ENCODE results near the gene SMYD1.

SMYD1 gene

DNA sequence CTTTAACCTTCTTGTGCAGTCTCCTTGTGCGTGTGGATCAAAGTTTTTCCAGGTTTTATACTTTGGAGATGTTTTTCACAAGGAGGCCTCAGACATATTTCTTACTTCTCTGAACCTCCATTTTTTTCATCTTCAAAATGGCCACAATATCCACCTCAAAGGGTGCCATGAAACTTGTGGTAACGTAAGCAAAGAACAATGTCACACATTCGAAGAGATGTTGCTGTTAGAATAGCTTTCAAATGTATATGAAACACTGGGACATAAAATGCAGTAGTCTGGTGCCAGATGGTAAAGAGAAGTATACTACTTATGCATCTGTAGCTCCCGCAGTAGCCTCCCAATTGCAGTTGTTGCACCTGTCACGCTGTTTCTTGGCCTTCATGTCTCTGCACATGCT is 9.4 kb upstream of the SMYD1 start:
- H3K27me3 ChIP-seq (ENCODE audit: control insufficient read depth, insufficient read depth, low read length) = no peaks in the 10 kb centered on the region
- no peaks in the 10 kb centered on the region for H3K36me3 ChIP-seq (ENCODE audit: control insufficient read depth, low read depth, low read length)
- H3K4me3 ChIP-seq (ENCODE audit: low read length) = no peak overlapping the region
- H3K4me1 ChIP-seq (ENCODE audit: control insufficient read depth, low read depth, low read length) = peaks cover 11% of the 10 kb centered on the region
- H3K27ac ChIP-seq (ENCODE audit: low read length) = no peak overlapping the region
- no peaks in the 10 kb centered on the region for H3K9me3 ChIP-seq (ENCODE audit: control insufficient read depth, low read depth, low read length)
- no peak overlapping the region for H3K9ac ChIP-seq (ENCODE audit: low read length)

DNA sequence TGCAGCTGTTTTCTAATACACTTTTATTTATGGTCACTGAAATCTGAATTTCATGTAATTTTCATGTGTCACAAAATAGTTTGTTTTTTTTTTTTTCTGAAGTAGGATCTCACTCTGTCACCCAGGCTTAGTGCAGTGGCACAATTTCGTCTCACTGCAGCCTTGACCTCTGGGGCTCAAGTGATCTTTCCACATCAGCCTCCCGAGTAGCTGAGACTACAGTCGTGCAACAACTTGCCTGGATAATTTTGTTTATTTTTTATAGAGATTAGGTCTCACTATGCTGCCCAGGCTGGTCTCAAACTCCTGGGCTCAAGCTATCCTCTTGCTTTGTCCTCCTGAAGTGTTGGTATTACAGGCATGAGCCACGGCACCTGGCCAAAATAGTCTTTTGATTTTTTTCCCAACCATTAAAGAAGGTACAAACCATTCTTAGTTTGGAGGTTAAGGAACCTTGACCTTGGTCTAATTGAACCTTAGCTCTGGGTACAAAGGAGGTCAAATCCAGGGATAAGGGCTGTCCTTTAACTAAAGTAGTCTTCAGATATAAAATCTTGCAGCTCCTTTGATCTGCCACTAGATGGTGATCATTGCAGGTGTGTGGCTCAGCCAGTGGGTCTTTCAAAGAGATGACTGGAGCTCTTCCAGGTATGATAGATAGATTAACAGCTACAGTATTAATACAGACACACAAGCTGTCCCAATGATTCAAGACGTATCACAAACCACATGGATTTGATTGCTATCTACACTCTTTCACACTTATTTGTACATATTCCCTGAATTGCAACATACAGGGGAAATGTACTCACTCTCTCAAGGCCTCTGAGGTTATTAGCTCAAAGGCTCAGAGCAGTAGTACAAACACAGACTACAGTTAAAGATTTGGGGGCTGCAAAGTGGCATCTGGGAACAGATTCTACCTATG is 7.4 kb upstream of the SMYD1 start:
- no peaks in the 10 kb centered on the region for H3K9me3 ChIP-seq (ENCODE audit: control insufficient read depth, low read depth, low read length)
- no peak overlapping the region for H3K4me3 ChIP-seq (ENCODE audit: low read length)
- H3K27ac ChIP-seq (ENCODE audit: low read length) = no peak overlapping the region
- H3K9ac ChIP-seq (ENCODE audit: low read length) = no peak overlapping the region
- no peaks in the 10 kb centered on the region for H3K27me3 ChIP-seq (ENCODE audit: control insufficient read depth, insufficient read depth, low read length)
- H3K36me3 ChIP-seq (ENCODE audit: control insufficient read depth, low read depth, low read length) = no peaks in the 10 kb centered on the region
- H3K4me1 ChIP-seq (ENCODE audit: control insufficient read depth, low read depth, low read length) = no peaks in the 10 kb centered on the region

DNA sequence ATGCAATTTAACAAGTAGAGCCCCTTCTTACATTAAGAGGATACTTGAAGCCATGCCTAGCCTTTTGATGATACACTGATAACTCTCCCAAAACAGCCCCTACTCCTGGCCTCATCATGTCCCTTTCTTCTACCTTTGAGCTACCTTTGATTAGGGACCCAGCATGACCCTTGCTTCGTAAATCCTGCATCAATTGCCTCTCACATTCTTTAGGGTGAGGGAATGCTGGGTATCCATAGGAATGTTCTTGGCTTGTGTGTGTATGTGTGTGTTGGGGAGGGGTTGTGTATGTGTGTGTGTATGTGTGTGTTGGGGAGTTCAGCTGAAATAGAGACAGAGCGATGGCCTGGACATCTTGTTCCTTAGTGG is 6.7 kb upstream of the SMYD1 start:
- H3K27ac ChIP-seq (ENCODE audit: low read length) = no peak overlapping the region
- H3K4me3 ChIP-seq (ENCODE audit: low read length) = no peak overlapping the region
- no peaks in the 10 kb centered on the region for H3K9me3 ChIP-seq (ENCODE audit: control insufficient read depth, low read depth, low read length)
- H3K27me3 ChIP-seq (ENCODE audit: control insufficient read depth, insufficient read depth, low read length) = no peaks in the 10 kb centered on the region
- no peaks in the 10 kb centered on the region for H3K4me1 ChIP-seq (ENCODE audit: control insufficient read depth, low read depth, low read length)
- H3K9ac ChIP-seq (ENCODE audit: low read length) = no peak overlapping the region
- H3K36me3 ChIP-seq (ENCODE audit: control insufficient read depth, low read depth, low read length) = no peaks in the 10 kb centered on the region

DNA sequence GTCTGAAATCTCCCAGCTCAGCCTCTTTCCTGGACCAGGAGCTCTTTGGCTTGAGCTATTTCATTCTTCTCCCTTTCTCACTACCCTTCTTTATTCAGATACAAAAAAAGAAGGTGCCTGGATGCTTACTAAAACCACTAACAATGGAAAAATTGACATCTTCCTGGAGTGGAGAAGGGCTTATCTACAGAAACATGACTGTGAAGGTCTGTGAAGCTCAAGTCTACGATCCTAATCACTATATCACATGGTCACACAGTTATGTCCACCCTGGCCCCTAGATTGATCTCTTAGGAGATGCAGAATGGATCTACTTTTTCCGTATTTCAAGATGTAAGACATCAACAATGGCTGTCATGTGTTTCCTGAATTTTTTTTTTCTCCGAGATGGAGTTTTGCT is 6.3 kb upstream of the SMYD1 start:
- H3K4me1 ChIP-seq (ENCODE audit: control insufficient read depth, low read depth, low read length) = no peaks in the 10 kb centered on the region
- no peaks in the 10 kb centered on the region for H3K27me3 ChIP-seq (ENCODE audit: control insufficient read depth, insufficient read depth, low read length)
- no peaks in the 10 kb centered on the region for H3K9me3 ChIP-seq (ENCODE audit: control insufficient read depth, low read depth, low read length)
- no peaks in the 10 kb centered on the region for H3K36me3 ChIP-seq (ENCODE audit: control insufficient read depth, low read depth, low read length)
- no peak overlapping the region for H3K27ac ChIP-seq (ENCODE audit: low read length)
- H3K9ac ChIP-seq (ENCODE audit: low read length) = no peak overlapping the region
- H3K4me3 ChIP-seq (ENCODE audit: low read length) = no peak overlapping the region

DNA sequence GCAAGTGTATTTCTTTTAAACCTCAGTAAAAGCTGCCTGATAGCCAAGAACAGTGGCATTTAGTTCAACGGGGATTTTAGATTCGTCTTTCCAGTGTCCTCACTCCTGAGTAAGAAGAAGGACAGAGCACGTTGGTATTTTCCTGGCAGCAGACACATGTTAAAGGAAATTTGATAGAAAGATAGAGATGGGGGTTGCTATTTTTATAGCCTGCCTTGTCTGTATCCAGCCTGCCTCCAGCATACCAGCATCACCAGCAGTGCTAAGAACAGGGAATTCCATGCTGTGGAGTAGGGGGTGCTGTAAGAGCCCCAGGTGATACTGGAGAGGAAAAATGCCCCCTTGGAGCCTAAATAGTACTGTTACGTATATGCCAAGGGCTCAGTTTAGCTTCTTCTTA is 1.1 kb upstream of the SMYD1 start:
- Histone ChIP-seq H3K27ac (ENCODE audit: low read length) (no peak overlapping the region), H3K9me3 (ENCODE audit: control insufficient read depth, low read depth, low read length) (no peaks in the 10 kb centered on the region), H3K27me3 (ENCODE audit: control insufficient read depth, insufficient read depth, low read length) (no peaks in the 10 kb centered on the region), H3K36me3 (ENCODE audit: control insufficient read depth, low read depth, low read length) (no peaks in the 10 kb centered on the region), H3K4me1 (ENCODE audit: control insufficient read depth, low read depth, low read length) (peaks cover 6% of the 10 kb centered on the region), H3K9ac (ENCODE audit: low read length) (no peak overlapping the region), H3K4me3 (ENCODE audit: low read length) (no peak overlapping the region)

DNA sequence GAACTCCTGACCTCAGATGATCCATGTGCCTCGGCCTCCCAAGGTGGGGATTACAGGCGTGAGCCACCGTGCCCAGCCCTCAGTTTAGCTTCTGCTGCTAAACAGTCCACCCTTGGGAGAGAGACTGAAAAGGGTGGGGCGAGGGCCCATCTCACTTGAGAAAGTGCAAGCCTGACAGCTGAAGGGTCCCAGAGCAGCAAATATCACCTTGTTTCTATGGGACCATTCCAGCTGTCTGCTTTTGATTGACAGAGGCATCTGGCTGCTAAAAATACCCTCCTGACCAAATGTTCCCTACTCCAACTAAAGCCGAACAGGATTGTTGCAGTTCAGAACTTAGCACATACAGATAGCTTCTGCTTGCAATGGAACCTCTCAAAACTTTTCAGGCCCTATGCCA is 436 bp upstream of the SMYD1 start:
- H3K9me3 ChIP-seq (ENCODE audit: control insufficient read depth, low read depth, low read length) = no peaks in the 10 kb centered on the region
- H3K36me3 ChIP-seq (ENCODE audit: control insufficient read depth, low read depth, low read length) = no peaks in the 10 kb centered on the region
- H3K9ac ChIP-seq (ENCODE audit: low read length) = no peak overlapping the region
- H3K27me3 ChIP-seq (ENCODE audit: control insufficient read depth, insufficient read depth, low read length) = no peaks in the 10 kb centered on the region
- no peak overlapping the region for H3K27ac ChIP-seq (ENCODE audit: low read length)
- H3K4me3 ChIP-seq (ENCODE audit: low read length) = no peak overlapping the region
- peaks cover 6% of the 10 kb centered on the region for H3K4me1 ChIP-seq (ENCODE audit: control insufficient read depth, low read depth, low read length)

DNA sequence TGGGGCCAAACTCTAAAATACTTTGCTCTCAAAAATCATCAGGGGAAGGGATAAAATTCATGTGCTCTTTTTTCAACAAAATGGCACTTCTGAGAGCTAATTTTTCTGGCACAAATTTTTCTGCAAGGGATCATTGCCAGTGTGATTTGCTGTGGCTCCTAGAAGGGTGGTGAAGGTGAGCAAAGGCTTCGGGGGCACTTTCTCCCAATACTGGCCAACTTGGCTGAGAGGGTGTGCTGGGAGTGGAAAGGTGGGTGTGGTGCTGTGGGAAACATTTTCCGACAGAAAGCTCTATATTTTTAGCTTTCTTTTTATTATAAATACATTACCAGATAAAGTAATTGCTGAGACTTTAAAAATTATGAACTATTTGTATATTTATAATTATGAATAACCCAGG is 419 bp downstream of the SMYD1 start:
- Histone ChIP-seq H3K36me3 (ENCODE audit: control insufficient read depth, low read depth, low read length) (no peaks in the 10 kb centered on the region), H3K9me3 (ENCODE audit: control insufficient read depth, low read depth, low read length) (no peaks in the 10 kb centered on the region), H3K9ac (ENCODE audit: low read length) (no peak overlapping the region), H3K4me3 (ENCODE audit: low read length) (no peak overlapping the region), H3K27me3 (ENCODE audit: control insufficient read depth, insufficient read depth, low read length) (no peaks in the 10 kb centered on the region), H3K27ac (ENCODE audit: low read length) (no peak overlapping the region), H3K4me1 (ENCODE audit: control insufficient read depth, low read depth, low read length) (peaks cover 6% of the 10 kb centered on the region)

DNA sequence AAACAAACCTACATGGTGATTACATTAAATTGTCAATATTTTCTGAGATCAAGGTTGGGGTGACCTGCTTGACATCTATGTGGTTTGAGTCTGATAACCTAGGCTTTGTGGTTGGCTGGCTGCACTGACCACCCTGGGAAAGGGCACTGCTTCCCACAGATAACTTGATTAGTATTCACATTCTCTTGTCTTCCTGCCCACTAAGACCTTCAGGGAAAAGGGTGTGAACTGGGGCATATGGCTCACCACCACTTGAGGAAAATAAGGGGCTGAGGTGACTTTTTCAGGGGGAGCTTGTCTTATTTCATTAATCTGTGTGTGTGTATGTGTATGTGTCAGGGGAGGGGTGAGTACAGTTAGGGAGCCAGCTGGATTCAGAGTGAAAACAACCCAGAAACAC is 1.5 kb downstream of the SMYD1 start:
- Histone ChIP-seq H3K27ac (ENCODE audit: low read length) (no peak overlapping the region), H3K9me3 (ENCODE audit: control insufficient read depth, low read depth, low read length) (no peaks in the 10 kb centered on the region), H3K36me3 (ENCODE audit: control insufficient read depth, low read depth, low read length) (no peaks in the 10 kb centered on the region)

DNA sequence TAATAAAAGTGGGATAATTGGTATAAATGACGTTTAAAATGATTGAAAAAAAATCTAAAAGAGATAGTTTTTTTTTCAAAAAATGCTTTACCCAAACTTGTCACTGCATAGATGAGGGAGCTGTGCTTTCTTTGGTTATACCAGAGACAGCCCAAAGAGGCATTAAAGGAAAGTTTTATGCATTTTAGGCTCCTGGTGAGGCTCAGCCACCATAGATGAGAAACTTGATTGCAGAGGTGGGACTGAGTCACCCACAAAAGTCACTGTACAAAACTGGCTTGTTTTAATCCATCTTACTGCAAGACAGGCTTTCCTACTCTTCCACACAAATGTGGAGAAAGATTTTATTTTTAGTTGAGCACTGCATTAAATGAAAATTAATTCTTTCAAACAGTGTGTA is 2.4 kb downstream of the SMYD1 start:
- H3K9ac ChIP-seq (ENCODE audit: low read length) = no peak overlapping the region
- no peaks in the 10 kb centered on the region for H3K36me3 ChIP-seq (ENCODE audit: control insufficient read depth, low read depth, low read length)
- H3K27ac ChIP-seq (ENCODE audit: low read length) = no peak overlapping the region
- H3K27me3 ChIP-seq (ENCODE audit: control insufficient read depth, insufficient read depth, low read length) = no peaks in the 10 kb centered on the region
- no peaks in the 10 kb centered on the region for H3K9me3 ChIP-seq (ENCODE audit: control insufficient read depth, low read depth, low read length)
- H3K4me1 ChIP-seq (ENCODE audit: control insufficient read depth, low read depth, low read length) = peaks cover 6% of the 10 kb centered on the region
- H3K4me3 ChIP-seq (ENCODE audit: low read length) = no peak overlapping the region

More for the DNA sequence above, 1.5 kb downstream of the SMYD1 start:
- H3K27me3 ChIP-seq (ENCODE audit: control insufficient read depth, insufficient read depth, low read length) = no peaks in the 10 kb centered on the region
- H3K4me3 ChIP-seq (ENCODE audit: low read length) = no peak overlapping the region
- peaks cover 6% of the 10 kb centered on the region for H3K4me1 ChIP-seq (ENCODE audit: control insufficient read depth, low read depth, low read length)
- H3K9ac ChIP-seq (ENCODE audit: low read length) = no peak overlapping the region

DNA sequence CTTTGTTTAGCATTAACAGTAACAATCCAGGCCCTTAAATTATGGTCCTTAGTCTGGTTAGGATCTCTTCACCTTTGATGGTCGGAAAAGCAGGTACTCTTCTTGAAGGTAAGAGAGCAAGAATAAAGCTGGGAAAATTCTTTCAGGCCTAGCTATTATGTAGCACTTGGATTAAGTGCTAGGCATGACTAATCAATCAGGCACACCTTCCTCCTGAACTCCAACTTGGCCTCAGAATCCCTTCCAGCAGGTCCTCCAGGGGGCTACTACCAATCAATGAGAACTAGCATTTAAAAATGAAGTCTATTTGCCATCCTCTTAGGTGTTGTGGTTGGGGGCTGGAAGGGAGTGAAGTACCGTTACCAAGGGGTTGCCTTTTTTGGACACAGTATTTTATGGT is 3.7 kb downstream of the SMYD1 start:
- no peak overlapping the region for H3K27ac ChIP-seq (ENCODE audit: low read length)
- H3K36me3 ChIP-seq (ENCODE audit: control insufficient read depth, low read depth, low read length) = no peaks in the 10 kb centered on the region
- peaks cover 6% of the 10 kb centered on the region for H3K4me1 ChIP-seq (ENCODE audit: control insufficient read depth, low read depth, low read length)
- H3K4me3 ChIP-seq (ENCODE audit: low read length) = no peak overlapping the region
- no peak overlapping the region for H3K9ac ChIP-seq (ENCODE audit: low read length)
- H3K9me3 ChIP-seq (ENCODE audit: control insufficient read depth, low read depth, low read length) = no peaks in the 10 kb centered on the region
- H3K27me3 ChIP-seq (ENCODE audit: control insufficient read depth, insufficient read depth, low read length) = no peaks in the 10 kb centered on the region

DNA sequence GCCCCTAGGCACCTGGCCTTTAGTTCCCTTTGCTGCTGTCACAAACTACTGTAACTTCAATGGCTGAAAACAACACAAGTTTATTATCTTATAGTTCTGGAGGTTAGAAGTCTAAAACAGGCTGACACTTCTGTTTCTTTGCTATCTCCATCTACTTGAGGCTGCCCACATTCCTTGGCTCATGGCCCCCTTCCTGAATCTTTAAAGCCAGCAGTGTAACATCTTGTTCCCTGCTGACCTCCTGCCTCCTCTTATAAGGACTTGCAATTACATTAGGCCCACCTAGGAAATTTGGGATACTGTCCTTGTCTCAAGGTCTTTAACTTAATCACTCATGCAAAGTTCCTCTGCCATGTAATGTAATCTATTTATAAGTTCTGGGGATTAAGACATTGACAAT is 6.5 kb downstream of the SMYD1 start:
- H3K27me3 ChIP-seq (ENCODE audit: control insufficient read depth, insufficient read depth, low read length) = no peaks in the 10 kb centered on the region
- no peak overlapping the region for H3K9ac ChIP-seq (ENCODE audit: low read length)
- H3K27ac ChIP-seq (ENCODE audit: low read length) = no peak overlapping the region
- no peaks in the 10 kb centered on the region for H3K36me3 ChIP-seq (ENCODE audit: control insufficient read depth, low read depth, low read length)
- no peaks in the 10 kb centered on the region for H3K4me1 ChIP-seq (ENCODE audit: control insufficient read depth, low read depth, low read length)
- H3K4me3 ChIP-seq (ENCODE audit: low read length) = no peak overlapping the region
- H3K9me3 ChIP-seq (ENCODE audit: control insufficient read depth, low read depth, low read length) = no peaks in the 10 kb centered on the region

DNA sequence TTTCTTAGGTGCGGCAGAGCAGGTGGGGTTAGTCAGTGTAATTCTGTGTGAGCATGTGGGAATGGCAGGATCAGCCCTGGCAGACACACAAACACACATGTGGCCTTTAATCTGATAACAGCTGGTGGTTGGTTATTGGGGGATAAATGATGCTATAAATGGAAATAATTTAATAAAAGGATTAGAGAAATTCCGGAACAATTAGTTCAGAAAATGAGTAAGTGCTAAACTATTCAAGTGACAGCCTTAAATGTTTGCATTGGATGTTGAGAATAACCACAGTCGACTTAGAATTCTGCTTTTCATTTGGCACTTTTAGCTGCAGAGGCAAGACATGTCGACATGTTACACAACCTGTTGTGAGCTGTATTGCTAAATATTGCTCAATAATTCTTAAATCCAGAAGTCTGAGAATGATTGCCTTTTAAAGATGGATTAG is 7.2 kb downstream of the SMYD1 start:
- no peaks in the 10 kb centered on the region for H3K36me3 ChIP-seq (ENCODE audit: control insufficient read depth, low read depth, low read length)

More for the DNA sequence above, 7.2 kb downstream of the SMYD1 start:
- Histone ChIP-seq H3K9me3 (ENCODE audit: control insufficient read depth, low read depth, low read length) (no peaks in the 10 kb centered on the region), H3K9ac (ENCODE audit: low read length) (no peak overlapping the region), H3K4me3 (ENCODE audit: low read length) (no peak overlapping the region), H3K4me1 (ENCODE audit: control insufficient read depth, low read depth, low read length) (no peaks in the 10 kb centered on the region), H3K27ac (ENCODE audit: low read length) (no peak overlapping the region), H3K27me3 (ENCODE audit: control insufficient read depth, insufficient read depth, low read length) (no peaks in the 10 kb centered on the region)

All from iPS-18a (cell line).